GM18519 (cell line): ENCODE results near the gene DSG3.

Source experiments
- ATAC-seq: cut with Tn5 transposase; IDR thresholded peaks from one replicate; pipeline ENCODE4 v1.9.1; 2021; ENCODE audit warnings: mild to moderate bottlenecking, moderate library complexity; ENCODE audit not compliant: unreplicated experiment, low FRiP score

Gene DSG3

DNA sequence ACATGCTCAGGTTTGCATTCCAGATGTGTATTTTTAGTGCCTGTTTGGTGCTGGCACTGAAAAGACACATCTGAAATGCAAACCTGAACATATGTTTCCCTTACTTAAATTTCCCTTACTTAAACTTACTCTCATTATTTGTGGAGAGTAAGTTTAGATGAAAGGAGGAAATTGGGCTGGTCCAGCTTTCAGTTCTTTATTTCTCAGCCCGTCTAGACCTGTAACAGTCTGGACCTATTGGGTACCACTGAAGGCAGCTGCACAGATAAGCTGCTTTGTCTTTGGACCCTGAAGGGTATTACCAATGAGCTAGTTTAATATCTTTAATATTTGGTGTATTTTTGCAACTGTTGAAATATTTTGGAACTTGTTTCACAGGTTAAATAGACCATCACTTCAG lies 17.0 kb upstream of the DSG3 start:
- ATAC-seq: no peak

DNA sequence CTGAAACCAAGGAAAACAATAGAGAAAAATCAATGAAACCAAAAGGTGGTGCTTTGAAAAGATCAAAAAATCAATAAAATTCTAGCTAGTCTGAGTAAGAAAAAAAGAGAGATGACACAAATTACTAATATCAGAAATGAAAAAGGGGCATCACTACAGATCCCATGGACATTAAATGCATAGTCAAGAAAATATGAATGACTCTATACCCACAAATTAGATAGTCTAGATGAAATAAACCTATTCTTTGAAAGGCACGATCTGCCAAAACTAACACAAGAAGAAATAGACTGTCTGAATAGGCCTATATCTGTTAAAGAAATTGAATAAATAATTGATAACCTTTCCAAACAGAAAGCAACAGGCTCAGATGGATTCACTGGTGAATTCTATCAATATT lies 15.2 kb upstream of the DSG3 start:
- ATAC-seq: no peak

DNA sequence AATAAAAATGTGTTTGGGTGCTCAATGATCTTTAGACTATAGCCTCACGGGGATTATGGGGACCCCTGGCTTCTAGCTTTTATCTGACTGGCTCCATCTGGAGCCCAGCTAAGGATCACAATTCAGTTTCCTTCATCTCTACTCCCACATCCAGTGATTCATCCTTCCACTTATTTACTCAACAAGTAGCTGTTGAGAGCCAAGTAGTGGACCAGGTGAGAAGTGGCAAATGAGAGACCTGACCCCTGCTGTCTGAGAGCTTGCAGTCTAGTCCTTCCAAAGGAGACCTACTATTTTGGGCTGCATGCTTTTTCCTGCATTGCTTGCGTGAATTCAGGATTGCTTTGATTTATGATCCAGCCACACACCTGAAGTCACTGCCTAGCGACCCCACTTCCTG lies 10.7 kb upstream of the DSG3 start:
- no peak for ATAC-seq

DNA sequence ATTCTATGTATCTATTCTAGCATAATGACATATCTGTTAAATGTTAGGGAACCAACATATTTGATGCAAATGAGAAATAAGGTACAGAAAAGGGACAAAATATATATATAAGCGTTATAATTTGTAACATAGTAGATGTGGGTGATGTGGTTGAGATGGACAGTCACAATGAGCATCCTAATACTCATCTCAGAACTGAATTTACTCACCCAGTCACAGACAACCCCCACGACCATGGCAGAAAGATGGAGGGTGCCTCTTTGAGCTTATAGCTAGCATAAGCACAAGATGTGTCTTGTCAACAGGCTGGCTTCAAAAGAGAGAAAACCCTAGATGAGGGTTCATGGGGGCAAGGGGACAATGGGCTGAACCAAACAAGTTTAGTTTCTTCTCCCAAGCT lies 9.1 kb upstream of the DSG3 start:
- peak; percentile 88 for ATAC-seq

DNA sequence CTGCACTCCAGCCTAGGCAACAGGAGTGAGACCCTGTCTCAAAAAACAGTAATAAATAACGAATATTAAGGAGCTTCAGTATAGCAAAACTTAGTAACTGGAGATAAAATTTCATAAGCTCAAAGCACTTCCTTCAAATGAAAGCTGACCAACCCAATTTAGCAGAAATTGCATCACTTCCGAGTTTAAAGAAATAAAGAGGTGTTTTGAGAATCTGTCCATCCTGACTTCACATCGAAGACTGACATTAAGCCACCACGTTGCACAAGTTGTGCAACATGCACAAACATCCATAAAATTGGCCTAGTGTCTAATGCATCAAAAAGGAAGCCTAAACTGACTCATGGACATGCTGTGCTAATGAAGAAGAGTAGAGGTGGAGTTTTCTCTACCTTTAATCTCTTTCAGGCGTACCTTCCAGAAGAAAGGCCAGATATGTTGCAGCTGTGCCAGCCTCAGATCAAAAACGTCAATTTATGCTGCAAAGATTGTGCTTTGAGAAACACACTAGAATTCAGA lies 7.7 kb upstream of the DSG3 start:
- no peak for ATAC-seq

DNA sequence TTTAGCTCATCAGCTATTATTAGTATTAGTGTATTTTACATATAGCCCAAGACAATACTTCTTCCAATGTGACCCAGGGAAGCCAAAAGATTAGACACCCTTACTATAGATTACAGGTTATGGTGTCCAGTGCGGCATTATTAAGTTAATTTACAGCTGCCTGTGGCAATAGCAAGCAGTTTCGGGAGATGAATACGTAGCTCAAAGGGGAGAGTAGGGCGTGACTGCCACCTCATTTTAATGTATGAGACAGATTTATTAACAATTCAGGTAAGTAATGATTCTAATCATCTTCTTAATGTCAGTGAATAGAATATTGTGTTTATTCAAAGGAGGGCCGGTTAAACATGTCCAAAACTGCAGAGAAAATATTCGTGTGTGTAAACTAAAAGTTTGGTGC lies 6.8 kb upstream of the DSG3 start:
- ATAC-seq: no peak

DNA sequence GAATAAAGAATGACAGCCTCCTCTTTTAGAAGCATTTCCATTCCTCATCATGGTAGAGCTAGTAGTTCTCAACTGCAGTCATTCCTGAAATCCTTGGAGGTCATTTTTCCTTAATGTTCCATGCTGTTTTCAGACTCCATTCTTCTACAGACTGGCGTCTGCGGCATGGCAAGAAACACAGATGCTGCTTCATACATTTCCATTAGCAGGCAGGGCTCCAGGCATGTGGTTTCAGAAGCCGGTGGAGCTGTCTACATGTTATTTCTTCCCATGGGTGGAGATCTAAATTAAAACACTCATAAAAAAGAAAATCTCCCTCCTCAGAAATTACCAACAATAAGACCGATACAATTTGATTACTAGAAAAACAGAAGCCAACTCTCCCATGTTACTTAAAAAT lies 6.0 kb upstream of the DSG3 start:
- no peak for ATAC-seq

DNA sequence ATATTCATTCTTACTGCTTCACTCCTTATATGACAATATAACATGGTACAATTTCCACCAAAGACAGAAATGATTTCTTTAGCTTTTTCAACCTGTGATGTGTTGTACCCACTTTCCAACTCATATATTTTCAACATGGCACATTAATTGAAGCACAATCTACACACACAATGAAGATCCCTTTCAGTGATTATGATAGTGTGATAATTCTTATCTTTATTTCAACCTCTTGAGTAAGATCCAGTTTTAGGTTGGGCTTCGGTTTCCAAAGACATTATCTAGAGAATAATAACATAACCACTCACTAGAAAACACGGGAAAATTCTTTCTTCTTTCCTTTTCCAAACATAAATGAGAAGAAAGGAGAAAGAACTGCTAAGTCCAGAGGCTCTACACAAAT lies 3.4 kb upstream of the DSG3 start:
- no peak for ATAC-seq

DNA sequence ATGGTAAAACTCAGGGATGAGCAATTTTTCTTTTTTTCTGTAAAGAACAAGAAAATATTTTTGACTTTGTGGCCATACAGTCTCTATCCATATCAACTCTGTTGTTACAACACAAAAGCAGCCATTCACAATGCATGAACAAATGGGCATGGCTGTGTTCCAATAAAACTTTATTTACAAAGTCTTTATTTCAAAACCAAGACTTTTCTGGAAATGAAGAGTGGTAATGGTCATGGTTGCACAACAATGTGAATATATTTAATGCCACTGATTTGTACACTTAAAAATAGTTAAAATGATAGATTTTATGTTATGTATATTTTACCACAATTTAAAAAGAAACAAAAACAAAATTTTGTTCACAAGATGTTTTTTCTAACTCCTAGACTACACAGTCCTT lies 1.6 kb upstream of the DSG3 start:
- ATAC-seq: no peak

DNA sequence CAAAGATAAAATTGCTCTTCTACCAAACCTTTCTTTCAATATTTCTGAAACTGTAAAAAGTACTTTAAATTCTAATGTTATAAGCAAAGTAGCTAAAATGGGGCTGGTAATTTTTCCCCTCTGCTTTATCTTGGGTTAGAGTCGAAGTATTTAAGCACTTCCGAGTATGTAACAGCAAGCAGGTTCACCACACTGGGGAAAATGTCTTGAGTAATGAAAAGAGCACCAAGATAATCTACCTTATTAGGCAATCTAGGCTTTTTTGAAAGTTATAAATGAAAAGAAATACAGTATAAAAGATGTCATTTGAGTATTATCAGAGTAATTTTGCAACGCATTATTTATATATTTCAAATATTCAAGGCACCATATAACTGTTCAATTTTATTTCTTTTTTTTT lies 687 bp upstream of the DSG3 start:
- ATAC-seq: no peak

DNA sequence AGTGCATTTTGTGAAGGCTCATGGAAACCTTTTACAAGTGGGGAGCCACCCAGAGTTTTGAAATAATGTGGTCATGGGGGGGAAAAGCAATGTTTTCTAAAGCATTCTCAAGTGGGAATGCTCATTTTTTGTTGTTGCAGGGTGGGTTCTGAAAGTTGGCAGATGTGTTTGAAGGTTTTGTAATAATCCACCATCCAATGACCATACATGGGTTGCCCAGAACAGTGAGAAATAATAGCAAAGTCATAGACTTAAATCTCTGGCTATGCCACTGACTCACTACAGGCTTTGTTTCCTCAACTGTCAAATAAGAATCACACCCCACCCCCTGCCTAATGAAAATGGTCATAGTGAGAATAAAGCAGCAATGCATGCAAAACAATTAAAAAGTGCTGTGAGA lies 2.9 kb downstream of the DSG3 start:
- no peak for ATAC-seq

DNA sequence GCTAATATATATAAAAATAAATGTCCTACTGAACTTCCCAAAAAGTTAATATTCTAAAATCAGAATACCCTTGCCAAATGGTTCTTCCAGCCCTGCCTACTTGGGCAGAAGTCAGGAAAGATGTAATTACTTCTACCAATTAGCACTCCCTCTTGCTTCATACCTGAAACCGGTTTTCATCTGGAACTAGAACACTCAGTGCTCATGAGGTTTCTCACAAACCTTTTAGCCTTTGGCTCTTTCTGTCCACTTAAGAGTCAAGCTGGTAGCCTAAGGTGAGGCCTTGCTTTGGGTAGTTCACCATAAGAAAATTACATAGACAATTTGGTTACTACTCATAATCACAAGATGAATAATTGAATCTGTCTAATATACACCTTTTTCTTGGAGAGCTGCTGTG lies 4.1 kb downstream of the DSG3 start:
- ATAC-seq: no peak

DNA sequence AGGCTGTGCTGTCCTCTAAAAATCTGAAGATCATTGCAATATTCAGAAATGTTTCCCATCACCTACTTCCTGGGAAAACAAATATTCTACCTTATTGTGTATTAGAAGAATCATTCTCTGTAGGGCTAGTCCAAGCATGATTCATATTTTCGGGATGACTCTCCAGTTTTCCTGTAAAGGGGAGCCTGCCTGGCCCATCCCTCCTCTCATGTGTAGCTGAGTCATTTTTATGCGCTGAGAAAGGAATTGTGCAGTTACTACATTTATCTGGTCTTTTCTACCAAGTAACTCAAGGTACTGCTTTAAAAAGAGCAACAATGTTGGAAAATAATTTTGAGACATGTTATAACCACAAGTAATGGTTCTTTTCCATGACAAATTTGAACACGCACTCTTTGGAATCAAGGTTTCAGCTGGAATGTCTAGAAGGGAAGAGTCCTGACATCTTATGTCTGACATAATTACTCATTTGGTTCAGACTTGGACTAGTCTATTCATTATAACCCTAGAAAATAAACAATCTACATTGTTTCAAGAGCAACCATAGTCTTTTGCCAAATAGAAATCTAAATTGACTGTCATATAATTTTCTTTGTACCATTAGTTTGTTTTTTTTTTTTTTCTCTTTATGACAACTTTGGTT lies 6.6 kb downstream of the DSG3 start:
- ATAC-seq: no peak

DNA sequence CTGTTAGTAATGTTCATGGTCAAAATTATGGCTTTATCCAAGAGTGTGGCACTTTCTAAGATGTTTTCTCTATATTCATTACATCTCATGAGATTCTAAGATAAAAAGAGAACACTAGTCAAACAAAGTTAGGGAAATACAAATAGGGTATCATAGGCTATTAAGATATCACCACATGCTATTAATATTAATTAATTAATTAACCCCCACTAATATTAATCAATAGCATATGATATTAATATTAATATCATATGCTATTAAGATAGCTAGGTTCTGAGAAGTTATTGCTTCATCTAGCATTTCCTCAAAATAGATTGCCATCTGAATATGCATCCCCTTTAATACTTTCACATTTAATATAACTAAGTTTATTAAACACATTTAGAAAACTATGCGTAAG lies 22.1 kb downstream of the DSG3 start:
- no peak for ATAC-seq

DNA sequence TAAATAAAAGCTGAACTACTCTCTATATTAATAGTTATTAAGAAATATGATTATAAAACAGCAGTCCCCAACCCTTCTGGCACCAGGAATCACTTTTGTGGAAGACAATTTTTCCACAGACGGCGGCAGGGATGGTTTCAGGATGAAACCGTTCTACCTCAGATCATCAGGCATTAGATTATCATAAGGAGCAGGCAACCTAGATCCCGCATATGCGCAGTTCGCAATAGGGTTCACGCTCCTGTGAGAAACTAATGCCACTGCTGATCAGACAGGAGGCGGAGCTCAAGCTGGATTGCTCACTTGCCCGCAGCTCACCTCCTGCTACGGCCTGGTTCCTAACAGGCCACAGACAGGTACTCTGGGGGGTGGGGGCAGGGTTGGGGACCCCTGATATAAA lies 31.1 kb downstream of the DSG3 start:
- ATAC-seq: no peak

DNA sequence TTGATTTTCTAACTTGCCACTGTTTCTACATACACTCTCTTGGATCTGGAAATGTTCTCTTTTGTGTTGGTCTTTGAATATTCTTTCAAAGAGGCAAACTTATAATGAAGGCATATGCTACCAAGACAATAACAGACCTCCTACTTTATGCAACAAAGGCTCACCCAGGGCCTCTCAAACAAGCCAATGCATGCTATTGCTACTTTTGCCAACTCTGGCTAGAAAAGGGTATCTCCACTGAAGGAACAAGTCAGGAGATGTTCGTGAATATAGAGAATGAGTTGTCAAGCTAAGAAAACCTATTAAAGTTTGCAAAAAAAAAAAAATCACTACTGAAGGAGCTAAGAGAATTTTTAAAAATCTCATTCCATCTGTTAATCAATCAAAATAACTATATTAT lies 34.5 kb downstream of the DSG3 start:
- no peak for ATAC-seq

DNA sequence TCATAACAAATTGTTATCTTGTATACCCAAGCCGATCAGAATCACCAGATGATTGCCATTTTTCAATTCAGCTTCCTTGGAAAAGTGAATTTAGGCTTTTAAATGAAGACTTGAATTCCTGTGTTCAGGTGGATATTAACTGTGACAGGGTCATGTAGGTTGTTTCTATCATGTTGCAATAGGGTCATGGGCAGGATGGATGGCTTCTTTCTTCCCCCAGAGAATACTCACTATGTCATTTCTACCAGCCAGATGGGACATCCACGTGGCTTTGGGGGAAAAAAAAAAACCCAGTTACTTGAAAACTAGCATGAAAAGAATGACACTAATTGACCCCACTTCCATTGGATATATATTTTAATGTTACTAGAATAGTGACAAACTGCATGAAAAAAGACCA lies 35.9 kb downstream of the DSG3 start:
- no peak for ATAC-seq

DNA sequence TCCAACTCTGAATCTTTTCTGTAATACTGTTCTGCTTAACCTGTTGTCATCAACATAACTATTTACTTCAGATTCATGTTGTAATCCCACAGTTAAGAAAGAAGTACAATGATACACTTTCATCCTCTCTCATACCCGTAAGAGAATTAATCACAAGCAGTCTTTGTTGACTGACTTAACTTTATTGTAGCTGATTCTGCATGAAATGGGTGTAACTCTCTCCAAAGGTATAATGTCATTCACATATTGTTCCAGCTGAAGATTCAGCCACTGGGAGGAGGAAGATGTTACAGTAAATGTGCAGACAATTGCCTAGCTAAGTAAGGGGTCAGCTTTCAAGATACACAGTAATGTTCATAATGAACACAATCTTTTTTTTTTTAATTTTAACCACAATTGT lies 36.9 kb downstream of the DSG3 start:
- ATAC-seq: no peak

DNA sequence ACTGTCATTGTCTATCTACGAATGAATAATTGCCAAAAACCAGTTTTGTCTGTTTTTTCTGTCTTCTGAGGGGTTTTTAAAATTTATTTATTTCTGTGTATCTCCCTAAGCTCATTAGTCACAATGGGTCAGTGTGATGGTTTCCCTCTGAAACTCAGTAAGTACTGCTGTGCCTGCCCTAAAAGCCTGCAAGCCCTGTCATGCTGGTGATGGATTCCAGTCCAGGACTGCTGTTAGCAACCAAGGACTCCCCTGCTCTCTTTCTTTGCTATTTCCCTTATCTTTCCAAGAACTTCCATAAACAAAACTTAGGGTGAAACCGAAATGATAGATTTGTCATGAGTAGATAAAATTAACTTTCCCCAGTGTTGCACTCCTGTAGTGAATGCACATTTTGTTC lies 38.6 kb downstream of the DSG3 start:
- no peak for ATAC-seq

DNA sequence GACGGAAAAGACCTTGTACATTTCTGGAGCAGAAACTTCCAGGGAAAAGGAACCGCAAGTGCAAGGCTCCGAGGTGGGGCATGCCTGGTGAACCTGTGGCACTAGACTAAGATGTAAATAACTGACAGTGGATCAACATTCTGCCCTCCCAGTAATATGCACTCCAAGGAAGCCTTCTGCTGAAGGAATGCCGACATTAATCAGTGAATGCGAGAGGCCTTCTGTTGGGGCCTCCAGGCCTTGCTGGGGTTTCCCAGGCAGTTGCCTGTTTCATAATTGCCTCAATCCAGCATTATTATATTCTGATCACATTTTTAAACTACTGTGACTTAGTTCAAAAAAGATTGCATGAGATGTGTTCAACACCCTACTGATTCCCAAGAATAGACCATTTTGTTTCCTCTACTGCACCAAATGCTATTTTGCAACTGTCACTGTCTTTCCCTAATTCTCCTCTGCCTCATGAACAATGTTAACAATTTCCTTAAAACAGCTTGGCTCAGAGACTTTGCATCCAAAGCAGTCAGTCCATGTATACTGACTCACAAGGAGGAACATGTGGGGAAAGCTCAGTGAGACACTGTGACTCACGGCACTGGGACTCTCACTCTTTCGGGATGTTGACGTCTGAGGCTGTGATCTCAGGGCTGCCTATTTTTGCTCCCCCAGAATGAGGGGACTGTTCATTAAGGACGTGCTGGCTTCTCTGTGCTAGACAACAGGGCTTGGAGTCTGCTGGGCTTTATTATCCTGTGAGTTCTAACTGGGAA lies 39.9 kb downstream of the DSG3 start:
- ATAC-seq: no peak

DNA sequence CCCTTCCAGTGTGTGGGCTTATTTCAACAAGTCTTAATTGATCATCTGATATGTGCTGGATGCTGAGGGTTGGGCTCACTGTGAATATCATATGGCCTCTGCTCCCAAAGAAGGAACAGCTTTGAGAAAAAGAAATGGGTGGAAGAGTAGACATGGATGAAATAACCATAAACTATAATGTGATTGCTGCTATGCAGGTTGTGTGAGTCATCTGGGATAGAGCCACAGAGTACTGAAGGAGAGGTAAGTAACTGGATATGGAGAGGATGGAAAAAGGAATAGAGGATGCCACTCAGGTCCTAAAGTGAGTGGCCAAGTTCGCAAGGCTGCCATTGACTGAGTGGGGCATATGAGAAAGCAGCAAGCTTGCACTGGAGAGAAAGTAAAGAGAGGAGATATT lies 41.8 kb downstream of the DSG3 start:
- no peak for ATAC-seq

DNA sequence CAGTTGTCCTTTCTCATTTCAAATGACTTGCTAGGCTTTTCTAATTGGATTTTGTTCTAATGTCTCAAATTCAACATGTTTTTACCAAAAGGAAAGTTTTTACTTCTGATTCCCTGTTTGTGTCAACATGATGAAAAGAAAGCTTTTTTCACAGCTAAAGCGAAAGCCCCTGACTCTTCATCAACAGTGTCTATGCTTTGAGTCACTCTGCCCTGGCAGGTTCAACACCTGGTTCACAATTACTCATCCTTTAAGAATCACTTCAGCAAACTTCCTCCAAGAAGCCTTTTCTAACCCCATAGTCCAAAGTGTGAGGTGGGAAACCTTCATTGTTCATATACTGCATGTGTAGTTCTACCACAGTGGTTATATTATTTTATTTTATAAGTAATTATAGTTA lies 42.8 kb downstream of the DSG3 start:
- ATAC-seq: peak; percentile 91
